ENCODE measurements around the gene DLG2. TPM values are rescaled to one million over a fixed set of nuclear protein-coding genes. Genes with fewer than 3 reads are reported as not detected.

DLG2 gene
- total RNA-seq, 2 experiments from 2014 or later: 2.0 to 2.1 TPM

- Histone ChIP-seq H3K4me1 (ENCODE audit: insufficient read depth, low read length) (no peaks in the 10 kb centered on the region), H3K27ac (ENCODE audit: low read depth in 1 of 2, low read length in 2 of 2) (no peak overlapping the region), H3K36me3 (ENCODE audit: insufficient read depth, low read length) (no peaks in the 10 kb centered on the region), H3K9me3 (ENCODE audit: control insufficient read depth in 1 of 2, insufficient read depth in 1 of 2, low read length in 2 of 2) (no peaks in the 10 kb centered on the region), H3K4me3 (ENCODE audit: low read length) (no peak overlapping the region), H3K27me3 (ENCODE audit: control insufficient read depth in 1 of 2, insufficient read depth in 2 of 2, low read length in 2 of 2) (no peaks in the 10 kb centered on the region)
- DNase-seq: no peak
- no peak for TF ChIP-seq CTCF (IDR thresholded peaks at IDR 0.05)
- H3K4me3 Mint-ChIP-seq: no peak overlapping the region
- no peaks in the 10 kb centered on the region for H3K36me3 Mint-ChIP-seq (ENCODE audit: low read depth)
- ChIA-PET CTCF (no interaction called here), POLR2A (no interaction called here)
- peaks cover 21% of the 10 kb centered on the region for H3K27me3 Mint-ChIP-seq
- intact Hi-C loops (cut with DNase I, micrococcal nuclease): no loop called here
- no peak overlapping the region for H3K27ac Mint-ChIP-seq
- H3K9me3 Mint-ChIP-seq: no peaks in the 10 kb centered on the region
- H3K4me1 Mint-ChIP-seq (ENCODE audit: low read depth): no peaks in the 10 kb centered on the region
- ATAC-seq (ENCODE audit: poor library complexity): no peak
These were observed 2043.3 kb downstream of the DLG2 start for GRCh38 chr11:83583757-83584366.

GRCh38 chr11:83574519-83574918 lies 2052.6 kb downstream of the DLG2 start:
- H3K4me1 ChIP-seq (ENCODE audit: insufficient read depth, low read length): no peaks in the 10 kb centered on the region
- CTCF ChIA-PET: no interaction called here
- Mint-ChIP-seq H3K9me3 (no peaks in the 10 kb centered on the region), H3K4me1 (ENCODE audit: low read depth) (no peaks in the 10 kb centered on the region), H3K4me3 (no peak overlapping the region), H3K27ac (no peak overlapping the region), H3K36me3 (ENCODE audit: low read depth) (no peaks in the 10 kb centered on the region), H3K27me3 (peaks cover 5% of the 10 kb centered on the region)
- no peaks in the 10 kb centered on the region for H3K9me3 ChIP-seq (ENCODE audit: control insufficient read depth in 1 of 2, insufficient read depth in 1 of 2, low read length in 2 of 2)
- no peak for TF ChIP-seq CTCF (IDR thresholded peaks at IDR 0.05)
- POLR2A ChIA-PET: no interaction called here
- no peak overlapping the region for H3K4me3 ChIP-seq (ENCODE audit: low read length)
- no peaks in the 10 kb centered on the region for H3K36me3 ChIP-seq (ENCODE audit: insufficient read depth, low read length)
- peaks cover 0 to 3% of the 10 kb centered on the region in 2 experiments for H3K27me3 ChIP-seq (ENCODE audit: control insufficient read depth in 1 of 2, insufficient read depth in 2 of 2, low read length in 2 of 2)
- intact Hi-C loops (cut with DNase I, micrococcal nuclease): no loop called here
- DNase-seq (no peak), ATAC-seq (ENCODE audit: poor library complexity) (no peak)
- H3K27ac ChIP-seq (ENCODE audit: low read depth in 1 of 2, low read length in 2 of 2): no peak overlapping the region

GRCh38 chr11:83572581-83573496 lies 2054.3 kb downstream of the DLG2 start:
- POLR2A ChIA-PET: no interaction called here
- H3K4me1 ChIP-seq (ENCODE audit: insufficient read depth, low read length): no peaks in the 10 kb centered on the region
- DNase-seq: no peak
- TF ChIP-seq CTCF (IDR thresholded peaks at IDR 0.05): no peak
- H3K36me3 ChIP-seq (ENCODE audit: insufficient read depth, low read length): no peaks in the 10 kb centered on the region
- peaks cover 10% of the 10 kb centered on the region for H3K27me3 Mint-ChIP-seq
- no peaks in the 10 kb centered on the region for H3K4me1 Mint-ChIP-seq (ENCODE audit: low read depth)
- no peak overlapping the region for H3K27ac ChIP-seq (ENCODE audit: low read depth in 1 of 2, low read length in 2 of 2)
- peaks cover 0 to 3% of the 10 kb centered on the region in 2 experiments for H3K27me3 ChIP-seq (ENCODE audit: control insufficient read depth in 1 of 2, insufficient read depth in 2 of 2, low read length in 2 of 2)
- CTCF ChIA-PET: no interaction called here
- no peaks in the 10 kb centered on the region for H3K9me3 ChIP-seq (ENCODE audit: control insufficient read depth in 1 of 2, insufficient read depth in 1 of 2, low read length in 2 of 2)
- H3K36me3 Mint-ChIP-seq (ENCODE audit: low read depth): no peaks in the 10 kb centered on the region
- intact Hi-C loops (cut with DNase I, micrococcal nuclease): no loop called here
- no peaks in the 10 kb centered on the region for H3K9me3 Mint-ChIP-seq
- no peak overlapping the region for H3K4me3 Mint-ChIP-seq
- H3K27ac Mint-ChIP-seq: no peak overlapping the region
- no peak overlapping the region for H3K4me3 ChIP-seq (ENCODE audit: low read length)
- ATAC-seq (ENCODE audit: poor library complexity): no peak
